ENCODE measurements around the gene LRRFIP1.
A peak's percentile ranks its signal among the peaks of the same experiment; 100 is the strongest.

The LRRFIP1 gene

DNA sequence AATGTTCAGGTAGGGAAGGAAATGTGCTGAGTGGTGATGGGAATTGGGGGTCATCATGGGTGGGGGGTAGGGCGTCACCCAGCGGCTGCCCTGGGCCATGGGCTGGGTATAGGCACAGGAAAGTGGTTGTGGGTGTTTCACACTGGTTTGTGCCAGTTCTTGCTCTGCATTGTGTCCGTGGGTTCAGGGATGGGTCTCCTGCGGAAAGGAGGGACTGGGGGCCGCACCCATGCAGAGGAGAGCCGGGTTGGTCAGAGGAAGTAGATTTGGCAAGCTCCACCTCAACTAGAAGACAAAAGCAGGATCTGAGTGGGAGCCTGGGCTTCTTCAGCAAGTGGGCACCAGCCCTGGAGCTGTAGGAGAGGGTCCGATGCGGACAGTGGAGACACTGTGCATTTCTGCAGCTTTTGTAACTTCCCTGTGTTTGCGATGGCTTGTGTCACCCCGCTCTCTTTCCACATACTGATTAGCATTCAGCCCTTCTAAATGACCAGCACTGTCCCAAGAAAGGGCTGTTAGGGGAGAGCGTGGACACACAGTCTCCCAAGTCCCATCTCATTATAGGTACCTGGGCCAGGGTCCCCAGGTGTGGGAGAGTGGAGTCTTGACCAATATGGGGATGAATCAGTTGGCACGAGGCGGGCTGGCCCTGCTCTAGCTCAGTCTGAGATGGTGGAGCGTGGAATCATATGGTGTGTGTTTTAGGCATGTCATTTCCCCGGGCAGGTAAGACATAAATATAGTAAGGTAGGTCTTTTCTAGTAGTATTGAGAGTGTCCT is 67.2 kb downstream of the LRRFIP1 start:
- peak overlapping the region; percentile 25 to 100 (median 98) for H3K27ac ChIP-seq

DNA sequence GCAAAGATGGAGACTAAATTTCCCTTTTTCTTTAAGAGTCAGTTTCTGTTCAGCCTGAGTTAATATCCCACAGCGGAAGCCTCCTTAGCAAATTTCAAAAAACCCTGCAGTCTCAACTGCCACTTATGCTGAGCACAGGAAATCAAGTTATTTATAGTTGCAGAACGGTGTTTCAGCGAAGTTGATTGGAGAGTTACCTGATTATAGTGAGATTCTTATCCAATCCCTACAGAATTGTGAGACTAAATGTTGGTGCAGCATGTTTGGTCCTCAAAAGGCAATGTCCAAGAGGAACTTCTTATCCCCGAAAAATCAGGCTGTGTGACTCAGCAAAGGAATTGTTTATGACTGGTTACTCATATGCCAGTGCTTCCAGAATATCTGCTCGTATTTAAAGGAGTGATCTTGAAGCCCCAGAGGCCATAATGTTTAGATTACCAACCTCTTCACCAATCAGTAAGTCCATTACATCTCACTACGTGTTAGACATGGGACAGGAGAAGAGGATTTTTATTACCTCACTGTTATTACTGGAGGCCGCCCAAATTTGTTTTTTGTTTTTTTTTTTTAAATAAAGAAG is 67.9 kb downstream of the LRRFIP1 start:
- Histone ChIP-seq H3K4me3 (peak overlapping the region in 5 of 7 experiments; percentile 73 to 95 (median 90)), H3K27ac (peak overlapping the region in 19 of 21 experiments; percentile 82 to 100 (median 98))

More for the DNA sequence above, 67.2 kb downstream of the LRRFIP1 start:
- peak overlapping the region; percentile 73 to 95 (median 90) for H3K4me3 ChIP-seq

DNA sequence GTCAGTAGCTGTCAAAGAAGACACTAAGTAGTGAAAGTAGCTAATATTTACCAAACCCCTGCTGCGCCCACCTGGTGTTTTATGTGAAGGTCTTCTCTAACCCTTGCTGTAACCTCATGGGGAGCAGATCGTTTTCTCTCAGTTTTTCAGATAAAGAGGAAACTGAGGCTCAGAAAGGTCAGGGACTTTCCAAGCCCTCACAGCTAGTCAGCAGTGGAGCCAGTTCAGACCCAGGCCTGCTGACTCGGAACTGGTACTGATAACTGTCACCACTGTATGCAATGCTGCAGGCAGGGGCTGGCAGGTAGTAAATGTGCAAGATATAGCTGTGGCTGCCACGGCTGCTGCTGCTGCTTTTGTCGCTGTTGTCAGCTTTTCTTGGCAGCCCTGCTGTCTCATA is 69.1 kb downstream of the LRRFIP1 start:
- Histone ChIP-seq H3K4me3 (no peak overlapping the region), H3K27ac (peak overlapping the region in 16 of 21 experiments; percentile 10 to 100 (median 97))

DNA sequence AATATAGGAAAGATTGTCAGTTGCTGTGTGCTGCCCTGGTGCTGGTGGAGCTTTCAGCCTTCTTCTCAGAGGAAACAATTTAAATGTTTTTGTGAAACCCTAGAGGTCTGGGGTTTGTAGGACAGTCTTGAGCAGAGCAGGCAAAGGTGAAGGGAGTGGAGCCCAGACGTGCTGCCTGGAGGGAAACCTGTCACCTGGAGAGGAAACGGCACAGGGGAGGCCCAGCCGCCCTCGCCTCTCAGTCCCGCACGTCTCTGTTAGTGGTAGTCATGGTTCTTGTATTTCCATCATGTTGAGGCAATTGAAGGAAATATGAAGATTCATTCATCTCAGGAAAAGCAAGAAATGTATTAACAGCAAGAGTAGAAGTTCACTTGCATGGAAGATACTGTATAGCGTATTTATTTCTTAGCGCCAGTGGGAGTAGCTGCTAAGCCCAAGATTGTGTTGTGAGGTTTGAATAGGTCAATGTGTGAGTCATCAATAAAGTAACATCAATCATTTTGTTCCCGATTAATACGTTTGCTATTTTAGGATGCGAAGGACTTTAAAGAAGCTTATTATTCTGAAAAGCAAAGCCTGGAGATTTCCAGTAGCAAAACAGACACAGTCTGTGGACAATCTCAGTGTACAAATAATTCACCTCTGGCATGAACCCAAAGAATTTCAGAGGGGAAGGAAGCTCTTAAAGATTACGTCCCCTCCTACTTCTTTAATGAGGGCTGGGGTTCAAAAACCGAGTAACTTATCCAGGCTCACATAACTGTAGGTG is 70.4 kb downstream of the LRRFIP1 start:
- Histone ChIP-seq H3K27ac (peak overlapping the region in 15 of 21 experiments; percentile 28 to 100 (median 73)), H3K4me3 (no peak overlapping the region)

DNA sequence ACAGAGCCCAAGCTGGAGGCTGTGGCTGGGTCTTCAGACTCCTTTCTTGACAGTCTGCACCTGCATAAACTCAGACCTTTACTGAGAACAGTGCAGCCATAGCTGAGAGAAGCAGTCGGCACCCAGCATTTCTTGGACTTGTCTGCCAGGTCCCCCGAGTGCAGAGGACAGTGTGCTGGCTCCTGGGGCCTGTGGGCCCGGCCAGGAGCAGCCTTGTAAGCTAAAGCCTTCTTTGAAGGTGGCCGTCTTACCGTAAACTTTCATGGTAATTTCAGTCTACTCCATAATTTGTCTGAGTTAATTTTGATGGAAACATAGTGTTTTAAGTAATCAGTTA is 70.9 kb downstream of the LRRFIP1 start:
- no peak overlapping the region for H3K4me3 ChIP-seq
- peak overlapping the region in 11 of 21 experiments; percentile 4 to 99 (median 58) for H3K27ac ChIP-seq

DNA sequence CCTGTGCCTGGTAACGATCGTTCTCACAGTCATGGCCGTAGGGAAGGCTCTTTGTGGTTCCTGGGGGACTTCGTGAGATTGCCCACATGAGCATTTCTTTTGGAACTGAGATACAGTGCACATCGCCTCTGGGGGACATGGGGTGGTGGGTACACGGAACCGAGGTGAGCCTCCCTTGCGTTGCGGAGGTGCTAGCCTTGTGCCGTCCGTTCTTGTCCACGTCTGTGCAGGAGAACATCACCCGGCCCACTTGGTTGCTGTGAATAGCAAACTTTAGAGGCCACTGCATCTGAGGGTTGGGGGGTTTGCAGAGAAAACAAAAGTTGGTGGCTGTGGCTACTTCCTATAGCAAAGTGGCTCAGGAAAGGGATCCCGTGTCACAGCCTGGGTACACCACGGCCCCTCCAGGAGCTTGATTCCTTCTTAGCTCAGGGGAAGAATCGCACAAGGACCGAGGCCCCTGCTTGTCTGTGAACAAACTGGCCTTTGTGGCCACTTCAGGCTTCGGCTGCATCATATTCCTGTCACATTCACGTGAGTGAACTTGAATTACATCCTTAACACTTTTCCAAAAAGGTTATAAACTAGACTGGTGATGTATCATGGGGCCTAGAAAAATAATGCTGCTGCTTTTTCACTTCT is 72.6 kb downstream of the LRRFIP1 start:
- Histone ChIP-seq H3K27ac (peak overlapping the region in 19 of 21 experiments; percentile 18 to 86 (median 75)), H3K4me3 (no peak overlapping the region)

DNA sequence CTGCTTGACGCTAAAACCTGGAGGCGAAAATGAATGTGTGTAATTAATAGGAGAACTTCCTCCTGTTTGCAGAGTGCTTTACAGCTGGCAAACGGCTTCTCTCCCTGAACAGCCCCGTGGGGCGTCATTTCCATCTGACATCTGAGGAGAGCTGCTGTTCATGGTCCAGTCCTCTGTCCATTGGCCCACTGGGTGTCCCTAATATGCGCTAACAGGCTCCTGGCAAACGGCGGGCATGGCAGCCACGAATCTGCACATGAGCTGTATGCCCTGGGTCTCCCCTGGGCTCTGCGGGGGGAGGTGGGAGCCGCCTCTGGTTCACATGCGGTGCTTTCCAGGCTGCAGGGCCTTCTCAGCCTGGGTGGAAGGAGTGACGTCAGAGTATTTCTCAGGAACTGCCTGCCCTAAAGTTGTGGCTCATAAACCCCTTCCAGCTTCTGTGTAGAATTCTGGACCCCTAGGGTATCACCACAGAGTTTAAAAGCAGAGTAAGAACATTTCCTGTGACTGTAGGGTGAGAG is 73.2 kb downstream of the LRRFIP1 start:
- H3K4me3 ChIP-seq: no peak overlapping the region
- peak overlapping the region in 19 of 21 experiments; percentile 18 to 86 (median 75) for H3K27ac ChIP-seq

DNA sequence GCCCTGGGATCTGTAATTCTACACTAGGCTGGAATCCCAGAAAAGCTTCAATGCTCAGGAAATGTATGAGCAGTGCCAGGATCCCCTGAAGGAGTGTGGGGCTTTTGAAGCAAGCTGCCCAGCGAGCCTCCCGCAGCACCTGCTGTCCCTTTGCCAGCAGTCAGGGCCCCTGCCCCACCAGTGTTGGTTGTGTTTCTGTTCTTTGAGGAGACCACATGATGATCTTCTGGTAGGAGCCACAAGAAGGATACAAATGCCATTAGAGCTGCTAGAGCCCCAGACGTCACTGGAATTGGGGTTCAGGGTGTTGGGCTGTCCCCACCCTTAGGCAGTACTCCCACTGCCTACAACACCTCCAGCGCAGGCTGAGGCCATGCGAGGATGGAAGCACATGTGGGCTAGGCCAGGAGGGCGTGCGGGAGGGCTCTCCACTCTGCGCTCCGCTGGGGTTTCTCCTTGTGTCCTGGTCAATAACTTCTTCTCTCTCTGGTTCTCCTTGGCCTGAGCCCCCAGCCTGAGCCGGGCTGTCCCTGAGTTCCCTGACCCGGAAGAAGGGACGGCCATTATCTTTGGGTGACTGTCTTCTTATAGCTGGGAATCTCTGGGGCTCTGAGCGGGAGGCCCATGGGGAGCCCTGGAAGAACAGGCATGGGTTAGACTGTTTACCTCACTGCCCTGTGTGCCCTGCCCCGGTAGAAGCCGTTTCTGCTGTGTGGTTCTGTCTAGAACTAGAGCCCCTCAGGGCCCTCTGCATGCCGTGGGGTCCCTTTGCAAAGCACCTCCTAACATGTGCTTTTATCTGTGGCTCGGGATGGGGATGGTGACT is 73.9 kb downstream of the LRRFIP1 start:
- H3K27ac ChIP-seq: peak overlapping the region in 19 of 21 experiments; percentile 39 to 86 (median 75)
- H3K4me3 ChIP-seq: no peak overlapping the region

DNA sequence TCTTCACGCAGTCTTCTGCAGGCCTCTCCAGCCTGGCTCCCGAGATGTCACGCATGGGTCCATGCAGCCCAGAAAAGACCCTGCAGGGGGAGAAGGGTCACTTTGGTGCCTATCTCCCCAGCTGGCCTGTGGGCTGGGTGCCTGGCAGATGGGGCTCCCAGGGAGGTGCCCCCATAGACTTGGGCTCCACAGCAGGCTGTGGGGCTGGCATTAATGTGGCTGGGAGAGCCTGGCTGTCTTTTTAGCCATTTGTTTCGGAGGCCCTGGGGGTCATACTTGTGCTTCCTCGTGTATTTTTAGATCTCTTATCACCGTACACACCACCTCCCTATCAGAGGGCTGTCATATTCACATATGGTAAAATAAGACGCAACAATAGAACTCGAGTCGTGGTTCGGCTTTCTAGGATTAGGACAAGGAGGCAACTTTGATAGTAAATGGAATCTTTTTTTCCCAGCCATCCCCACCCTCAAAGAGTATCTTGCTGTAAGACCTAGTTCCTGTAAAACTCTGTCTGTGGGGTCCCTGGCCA is 74.5 kb downstream of the LRRFIP1 start:
- H3K27ac ChIP-seq: peak overlapping the region in 19 of 21 experiments; percentile 39 to 86 (median 76)
- no peak overlapping the region for H3K4me3 ChIP-seq

DNA sequence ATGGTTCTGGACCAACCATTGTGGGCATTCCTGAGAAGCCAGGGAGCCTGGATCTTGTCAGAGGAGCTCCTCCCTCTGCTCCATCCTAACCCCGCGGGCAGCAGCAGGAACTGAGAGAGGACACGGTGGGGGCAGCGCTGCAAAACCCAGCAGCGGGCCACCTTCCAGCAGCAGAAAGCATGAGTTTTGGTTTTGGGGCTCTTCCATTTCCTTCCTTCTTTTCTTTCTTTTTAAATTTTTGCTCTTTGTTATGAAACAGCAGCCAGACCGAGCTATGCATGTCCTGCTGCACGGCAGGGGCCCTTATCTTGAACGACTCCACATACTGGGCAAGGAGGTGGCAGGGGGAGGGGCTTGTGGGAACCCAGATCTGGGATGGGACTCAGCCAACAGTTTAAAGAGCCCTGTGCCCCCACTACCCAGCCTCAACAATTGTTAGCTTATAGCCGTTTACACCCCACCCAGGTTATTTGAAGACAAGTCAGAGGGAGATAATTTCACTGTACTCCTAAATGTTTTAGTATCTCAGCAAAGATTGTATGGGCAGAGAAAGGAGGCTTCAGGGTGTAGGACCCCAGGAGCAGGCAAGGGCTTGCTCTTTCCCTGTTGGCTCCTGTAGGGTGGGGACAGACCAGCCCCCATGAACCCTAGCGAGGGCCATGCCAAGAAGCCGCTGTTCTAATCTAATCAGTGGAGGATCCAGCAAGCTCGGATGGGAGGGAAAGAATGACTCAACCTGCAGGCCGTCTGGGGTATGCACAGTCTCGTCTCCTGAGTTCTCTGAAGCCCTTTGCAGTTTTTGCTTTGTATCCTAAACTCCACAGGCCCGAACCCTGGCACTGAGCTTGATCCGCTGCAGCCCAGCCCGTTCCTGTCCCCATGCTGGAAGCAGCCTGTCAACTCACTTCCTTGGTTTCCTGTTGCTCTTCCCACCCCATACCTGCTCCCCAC is 75.3 kb downstream of the LRRFIP1 start:
- Histone ChIP-seq H3K4me3 (peak overlapping the region in 1 of 7 experiments; percentile 6), H3K27ac (peak overlapping the region in 20 of 21 experiments; percentile 12 to 86 (median 76))

DNA sequence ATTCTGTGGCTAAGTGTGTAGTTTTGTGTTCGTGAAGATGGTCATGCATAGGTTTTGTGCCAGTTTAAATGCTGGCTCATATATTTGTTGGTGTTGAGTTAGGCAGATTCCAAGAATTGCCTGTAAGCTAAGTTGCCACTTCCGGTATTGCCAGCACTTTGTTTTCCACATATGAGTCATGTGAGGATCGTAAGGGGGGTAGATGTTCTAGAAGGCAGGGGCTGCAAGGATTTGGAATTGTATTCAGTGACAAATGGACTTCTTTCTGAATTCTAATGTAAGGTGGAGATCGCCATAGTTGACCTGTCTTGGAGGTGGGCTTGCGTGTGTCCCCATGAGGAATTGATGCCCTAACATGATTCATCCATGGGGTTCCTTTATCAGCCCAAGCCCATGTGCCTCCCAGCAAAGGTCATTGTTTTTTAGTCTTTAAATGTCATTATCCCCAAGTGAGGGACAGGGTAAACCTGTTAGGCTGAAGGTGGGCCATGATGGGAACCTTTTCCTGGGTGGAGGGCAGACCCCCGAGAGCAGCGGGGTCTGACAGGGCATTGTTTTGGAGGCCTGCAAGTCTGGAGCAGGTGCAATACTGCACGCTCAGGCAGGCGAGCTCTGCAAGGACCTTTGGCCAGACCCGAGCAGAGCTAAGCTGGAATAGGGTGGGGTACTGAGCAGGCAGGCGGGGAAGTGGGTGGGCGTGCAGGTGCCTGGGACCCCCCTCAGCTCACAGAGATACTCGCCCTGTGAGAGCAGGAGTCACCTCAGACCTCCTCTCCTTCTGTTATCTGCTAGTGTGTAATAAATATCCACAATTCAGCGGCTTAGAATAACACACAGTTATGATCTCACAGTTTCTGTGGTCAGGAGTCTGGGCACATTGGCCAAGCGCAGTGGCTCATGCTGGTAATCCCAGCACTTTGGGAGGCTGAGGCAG is 77.4 kb downstream of the LRRFIP1 start:
- Histone ChIP-seq H3K27ac (peak overlapping the region in 16 of 21 experiments; percentile 39 to 86 (median 76)), H3K4me3 (no peak overlapping the region)

DNA sequence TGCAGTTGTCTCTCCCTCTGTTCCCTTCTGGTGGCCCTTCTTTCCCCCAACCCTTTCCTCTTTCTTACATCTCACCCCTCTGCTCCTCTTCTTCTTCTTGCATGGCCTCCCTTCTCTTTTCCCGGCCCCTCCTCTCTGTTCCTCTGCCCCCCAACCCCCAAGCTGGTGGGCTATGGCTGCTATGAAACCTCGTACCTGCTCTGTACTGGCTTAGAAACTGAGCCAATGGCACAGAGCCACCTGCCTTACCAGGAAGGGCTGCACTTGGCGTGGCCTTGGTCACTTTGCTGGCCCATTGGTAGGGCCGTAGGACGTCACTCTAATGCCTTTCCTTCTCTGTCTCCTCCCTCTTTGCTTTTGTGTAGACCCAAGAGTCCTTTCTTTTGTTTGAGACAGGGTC is 78.9 kb downstream of the LRRFIP1 start:
- no peak overlapping the region for H3K4me3 ChIP-seq
- peak overlapping the region in 8 of 21 experiments; percentile 21 to 83 (median 38) for H3K27ac ChIP-seq

DNA sequence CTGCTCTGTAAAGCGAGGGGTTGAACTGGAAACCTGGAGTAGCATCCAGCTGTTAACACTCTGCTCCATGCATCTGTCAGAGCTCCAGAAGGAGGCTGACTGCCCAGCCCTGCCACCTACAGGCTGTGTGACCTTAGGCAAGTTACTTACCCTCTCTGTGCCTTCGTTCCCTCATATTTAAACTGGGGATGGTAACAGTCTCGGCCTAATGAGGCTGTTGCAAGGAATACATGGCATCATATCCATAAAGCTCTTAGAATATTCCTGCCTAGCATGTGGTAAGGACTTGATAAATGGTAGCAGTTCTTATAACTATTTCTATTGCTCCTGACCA is 80.6 kb downstream of the LRRFIP1 start:
- no peak overlapping the region for H3K4me3 ChIP-seq
- peak overlapping the region in 12 of 21 experiments; percentile 10 to 72 (median 50) for H3K27ac ChIP-seq

DNA sequence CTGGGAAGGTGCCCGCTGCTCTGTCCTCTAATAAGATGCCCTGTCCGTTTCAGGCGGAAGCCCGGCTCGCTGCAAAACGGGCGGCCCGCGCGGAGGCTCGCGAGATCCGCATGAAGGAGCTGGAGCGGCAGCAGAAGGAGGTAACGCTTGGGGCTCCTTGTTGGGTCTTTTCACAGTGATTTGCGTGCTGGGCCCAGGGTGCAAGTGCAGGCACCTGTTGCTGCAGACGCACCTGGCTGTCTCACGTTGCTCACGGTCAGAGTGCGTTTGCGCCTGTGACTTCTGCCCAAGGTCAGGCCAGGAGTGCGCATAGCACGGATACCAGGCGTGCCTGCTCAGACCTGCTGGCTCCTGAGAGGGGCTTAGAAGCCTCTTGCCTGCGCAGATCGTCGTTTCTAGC is 81.1 kb downstream of the LRRFIP1 start:
- Histone ChIP-seq H3K4me3 (no peak overlapping the region), H3K27ac (peak overlapping the region in 2 of 21 experiments; percentile 52 to 72)

DNA sequence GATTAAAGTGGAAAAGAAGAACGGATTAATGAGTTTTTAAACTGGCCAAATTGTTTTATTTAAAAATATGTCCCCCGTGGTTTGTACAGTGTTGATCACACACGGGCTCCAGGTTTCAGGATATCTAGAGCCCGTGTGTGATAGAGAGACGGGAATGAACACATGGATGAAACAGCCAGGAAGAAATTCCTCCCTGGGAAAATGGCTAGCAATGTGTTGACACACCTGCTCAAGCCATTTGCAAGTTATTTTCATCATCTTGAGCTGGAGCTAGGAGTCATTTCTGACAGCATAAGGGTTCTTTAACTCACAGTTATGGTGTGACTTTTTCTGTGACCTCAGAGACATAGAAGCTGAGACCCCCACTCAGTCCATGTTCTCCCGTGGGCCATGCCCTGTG is 81.6 kb downstream of the LRRFIP1 start:
- no peak overlapping the region for H3K4me3 ChIP-seq
- no peak overlapping the region for H3K27ac ChIP-seq

DNA sequence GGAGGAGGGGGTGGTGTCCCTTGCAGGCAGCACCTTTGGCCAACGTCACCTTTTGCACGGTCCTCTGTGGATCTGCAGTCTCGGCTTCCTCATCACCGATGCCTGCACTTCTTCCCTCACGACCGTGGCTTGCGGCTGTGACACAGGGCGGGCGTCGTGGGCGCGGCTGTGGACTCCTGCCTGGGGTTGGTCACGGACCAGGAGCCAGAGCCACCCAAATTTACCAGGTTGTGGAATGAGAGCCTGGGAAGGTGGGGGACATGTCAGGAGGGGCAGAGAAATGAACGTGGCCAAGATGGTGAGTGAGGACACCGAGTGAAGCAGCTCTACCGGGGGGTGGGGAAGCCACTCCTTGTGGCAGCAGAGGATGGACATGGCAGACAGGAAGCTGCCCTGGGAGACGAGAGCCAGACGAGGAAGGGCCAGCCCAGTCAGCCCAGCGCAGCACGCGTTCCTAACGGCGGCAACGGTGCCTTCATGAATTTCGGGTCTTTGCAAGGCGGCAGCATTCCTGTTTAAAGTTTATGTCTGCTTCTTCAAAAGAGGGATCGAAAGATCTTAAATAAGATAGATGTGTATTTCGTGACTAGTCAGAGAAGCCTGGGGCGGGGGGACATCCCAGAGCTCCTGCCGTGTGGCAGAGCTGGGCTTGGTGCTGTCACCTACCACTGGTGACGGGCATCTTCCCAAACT is 84.2 kb downstream of the LRRFIP1 start:
- H3K27ac ChIP-seq: no peak overlapping the region
- no peak overlapping the region for H3K4me3 ChIP-seq
